HG03342 (cell line): ENCODE measurements around the gene C9orf85.
"Not testable (repeated sequence)": the region's sequence is repeated elsewhere in the genome, so short reads cannot be mapped to it uniquely, and the experiment has no call there.

ENCODE experiments used
- ATAC-seq: cut with Tn5 transposase; IDR thresholded peaks from one replicate; pipeline ENCODE4 v1.9.1; 2021; ENCODE audit warnings: mild to moderate bottlenecking, moderate library complexity; ENCODE audit not compliant: unreplicated experiment

C9orf85 gene

DNA sequence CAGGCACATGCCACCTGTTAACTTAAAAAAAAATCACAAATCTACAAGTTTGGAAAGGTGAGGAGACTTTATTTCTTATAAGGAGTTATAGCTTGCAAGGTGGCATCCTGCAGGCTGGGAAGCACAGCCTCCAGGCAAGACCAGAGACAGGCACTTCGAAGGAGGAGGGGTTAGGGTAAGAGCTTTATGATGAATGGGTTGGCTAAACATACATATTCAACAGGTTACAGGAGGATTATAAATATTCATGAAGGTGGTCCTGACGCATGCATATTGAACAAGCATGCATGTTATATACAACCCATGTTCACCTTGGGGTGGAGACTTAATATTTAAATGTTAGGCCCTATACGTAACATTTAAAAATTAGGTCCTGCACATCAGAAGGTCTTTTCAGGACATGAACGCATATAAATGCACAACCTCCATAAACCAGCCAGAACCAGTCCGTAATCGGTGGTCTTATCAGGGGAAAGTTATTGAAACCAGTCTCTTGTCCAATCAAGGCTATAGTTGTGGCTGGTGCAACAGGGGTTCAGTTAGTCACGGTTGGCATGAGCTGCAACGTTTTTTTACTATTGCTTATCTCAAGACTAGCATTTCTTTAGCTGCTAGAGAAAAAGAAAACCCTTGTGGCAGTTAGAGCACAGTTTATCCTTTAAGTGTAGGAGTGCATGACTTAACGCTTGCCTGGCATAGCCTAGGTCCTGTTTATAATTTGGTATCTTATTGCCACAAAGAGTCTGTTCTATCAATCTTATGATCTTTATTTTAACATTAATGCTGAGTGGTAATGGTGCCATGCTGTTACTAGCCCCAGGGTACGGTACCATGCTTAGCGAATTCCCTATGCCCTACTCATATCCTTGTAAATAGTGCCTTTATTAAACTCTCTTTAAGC lies 76.3 kb downstream of the C9orf85 start:
- ATAC-seq, result no peak

- no peak for ATAC-seq
Observed at GRCh38 chr9:71990466-71990865, 79.0 kb downstream of the C9orf85 start.

DNA sequence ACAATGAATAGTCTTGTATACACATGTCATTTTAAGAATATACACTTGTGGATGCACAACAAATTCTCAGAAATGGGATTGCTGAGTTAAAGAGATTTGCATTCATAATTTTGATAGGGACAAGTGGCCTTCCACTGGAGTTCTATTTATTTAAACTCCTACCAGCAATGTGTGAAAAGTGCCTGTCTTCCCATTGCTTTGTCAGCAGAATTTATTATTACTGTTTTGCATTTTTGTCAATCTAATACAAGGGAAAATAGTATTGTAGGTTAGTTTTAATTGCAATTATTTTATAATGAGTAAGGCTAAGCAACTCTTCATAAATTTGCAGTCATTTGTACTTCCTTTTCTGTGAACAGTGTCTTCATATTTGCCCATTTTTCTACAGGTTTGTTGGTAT lies 94.0 kb downstream of the C9orf85 start:
- ATAC-seq, result no peak

DNA sequence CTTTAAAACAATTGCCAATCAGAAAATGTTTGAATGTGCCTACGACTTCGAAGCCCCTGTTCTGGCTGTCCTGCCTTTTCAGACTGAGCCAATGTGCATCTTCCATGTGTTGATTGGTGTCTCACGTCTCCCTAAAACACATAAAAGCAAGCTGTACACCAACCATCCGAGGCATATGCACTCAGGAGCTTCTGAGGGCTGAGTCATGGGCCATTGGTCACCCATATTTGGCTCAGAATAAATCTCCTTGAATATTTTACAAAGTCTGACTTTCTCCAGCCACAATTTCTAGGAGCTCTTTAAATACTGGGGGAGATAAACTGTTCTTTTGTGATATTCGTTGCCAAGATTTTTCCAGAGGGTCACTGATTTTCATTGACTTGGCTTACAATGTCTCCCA lies 95.1 kb downstream of the C9orf85 start:
- no peak for ATAC-seq

GRCh38 chr9:72007726-72008125 lies 96.3 kb downstream of the C9orf85 start:
- ATAC-seq, result not testable (repeated sequence)

GRCh38 chr9:72012646-72013045 lies 101.2 kb downstream of the C9orf85 start:
- ATAC-seq, result no peak

DNA sequence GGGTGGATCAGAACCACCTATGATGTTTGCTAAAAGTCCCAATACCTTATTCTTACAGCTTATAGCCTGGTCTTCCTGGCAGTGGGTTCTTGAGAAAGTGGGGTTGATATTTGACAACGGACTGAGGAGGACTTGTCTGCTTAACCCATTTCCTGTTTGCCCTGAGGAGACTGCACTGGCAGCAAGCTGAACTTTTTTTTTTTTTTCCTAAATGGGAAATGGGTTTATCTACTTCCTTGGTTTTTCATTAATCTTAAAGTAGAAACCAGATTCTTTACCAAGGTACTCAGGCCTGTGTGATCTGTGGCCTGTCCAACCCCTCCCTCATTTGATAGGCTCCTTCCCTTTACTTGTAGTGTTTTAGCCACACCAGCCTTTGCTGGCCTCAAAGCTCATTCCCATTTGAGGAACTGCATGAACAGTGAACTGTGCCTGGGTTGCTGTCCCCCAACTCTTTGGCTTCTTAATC lies 101.9 kb downstream of the C9orf85 start:
- no peak for ATAC-seq

- ATAC-seq, result no peak
Observed at GRCh38 chr9:72022841-72023240, 111.4 kb downstream of the C9orf85 start.
